HG03175 (cell line): ENCODE measurements around the gene SCRN2.

Source experiments
- ATAC-seq: cut with Tn5 transposase; IDR thresholded peaks from one replicate; pipeline ENCODE4 v1.9.1; 2021; ENCODE audit warnings: mild to moderate bottlenecking, moderate library complexity; ENCODE audit not compliant: unreplicated experiment

Gene SCRN2

DNA sequence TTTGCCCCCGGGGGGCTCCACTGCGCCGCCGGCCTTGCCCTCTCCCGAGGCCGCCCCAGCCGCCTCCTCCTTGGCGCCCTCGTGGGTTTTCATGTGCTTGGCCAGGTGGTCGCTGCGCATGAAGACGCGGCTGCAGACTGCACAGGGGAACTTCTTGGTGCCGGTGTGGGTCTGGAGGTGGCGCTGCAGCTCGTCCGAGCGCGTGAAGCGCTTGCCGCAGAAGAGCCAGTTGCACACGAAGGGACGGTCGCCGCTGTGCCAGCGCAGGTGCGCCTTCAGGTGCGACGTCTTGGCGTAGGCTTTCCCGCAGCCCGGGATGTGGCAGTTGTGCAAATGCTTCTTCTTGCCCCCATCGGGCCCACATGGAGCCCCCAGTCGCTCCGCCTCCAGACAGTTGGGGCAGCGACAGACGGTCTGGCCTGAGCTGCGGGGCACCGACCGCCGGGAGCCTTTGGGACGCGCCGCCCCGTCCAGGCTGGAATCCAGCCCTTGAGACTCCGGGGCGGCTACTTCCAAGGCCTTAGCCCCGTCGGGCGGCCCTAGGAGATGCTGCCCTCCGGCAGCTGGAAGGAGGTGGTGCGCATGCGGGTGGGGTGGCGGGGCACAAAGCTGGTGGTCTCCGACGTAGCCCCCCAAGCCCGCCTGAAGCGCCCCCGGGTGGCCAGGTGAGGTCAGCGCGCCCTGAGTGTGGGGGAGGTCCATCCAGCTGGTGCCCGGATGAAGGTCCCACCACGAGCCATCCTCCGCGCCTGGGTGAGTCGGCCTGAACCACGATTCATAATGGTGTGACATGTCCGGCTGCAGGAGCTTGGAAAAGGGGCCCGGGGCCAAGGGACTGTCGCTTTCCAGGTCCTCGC, 6.5 kb upstream of the SCRN2 start:
- ATAC-seq, result no peak

DNA sequence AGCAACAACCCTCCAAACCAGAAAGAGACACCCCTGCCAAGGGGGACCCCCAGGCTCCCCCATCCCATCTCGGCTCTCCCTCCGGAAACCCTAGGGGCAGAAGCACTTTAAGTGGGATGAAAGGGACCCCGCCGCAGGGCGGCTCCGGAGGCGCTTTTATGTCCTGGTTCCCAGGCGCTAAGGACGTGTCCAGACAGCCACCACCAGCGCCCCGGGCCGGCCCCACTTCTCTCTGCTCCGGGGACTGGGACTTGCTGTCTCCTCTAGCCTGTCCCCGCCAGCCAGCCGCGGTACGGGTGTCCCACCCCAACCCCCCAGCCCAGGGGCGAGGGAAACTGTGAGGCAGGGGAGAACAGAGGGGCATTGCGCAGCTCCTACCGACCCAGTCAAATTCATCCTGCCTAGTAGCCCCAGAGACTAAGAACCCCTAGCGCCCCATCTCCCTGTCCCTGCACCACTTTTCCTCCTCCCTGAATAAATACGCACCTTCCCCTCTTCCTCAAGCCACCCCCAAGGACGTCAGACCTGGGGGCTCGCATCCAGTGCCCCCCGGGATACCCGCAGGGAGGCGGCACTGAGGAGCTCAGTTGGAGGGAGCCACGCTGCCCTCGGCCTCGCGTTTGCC, 5.8 kb upstream of the SCRN2 start:
- ATAC-seq, result no peak

DNA sequence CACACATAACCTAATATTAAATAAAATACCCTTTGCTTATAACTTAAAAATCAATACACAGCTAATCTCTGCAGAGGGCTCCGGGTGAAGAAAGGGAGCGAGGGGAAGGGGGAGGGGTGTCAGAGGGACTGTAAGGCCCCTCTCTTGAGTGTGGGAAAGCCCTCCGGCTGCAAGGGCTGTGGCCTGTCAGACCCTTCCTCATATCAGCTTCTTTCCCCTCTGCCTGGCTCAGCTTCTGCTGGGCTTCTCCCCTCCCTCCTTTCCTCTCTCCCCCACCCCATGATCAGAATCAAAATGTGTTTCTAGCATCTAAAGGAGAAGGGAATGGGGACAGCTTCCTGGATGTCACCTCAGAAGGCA, 4.6 kb upstream of the SCRN2 start:
- no peak for ATAC-seq

DNA sequence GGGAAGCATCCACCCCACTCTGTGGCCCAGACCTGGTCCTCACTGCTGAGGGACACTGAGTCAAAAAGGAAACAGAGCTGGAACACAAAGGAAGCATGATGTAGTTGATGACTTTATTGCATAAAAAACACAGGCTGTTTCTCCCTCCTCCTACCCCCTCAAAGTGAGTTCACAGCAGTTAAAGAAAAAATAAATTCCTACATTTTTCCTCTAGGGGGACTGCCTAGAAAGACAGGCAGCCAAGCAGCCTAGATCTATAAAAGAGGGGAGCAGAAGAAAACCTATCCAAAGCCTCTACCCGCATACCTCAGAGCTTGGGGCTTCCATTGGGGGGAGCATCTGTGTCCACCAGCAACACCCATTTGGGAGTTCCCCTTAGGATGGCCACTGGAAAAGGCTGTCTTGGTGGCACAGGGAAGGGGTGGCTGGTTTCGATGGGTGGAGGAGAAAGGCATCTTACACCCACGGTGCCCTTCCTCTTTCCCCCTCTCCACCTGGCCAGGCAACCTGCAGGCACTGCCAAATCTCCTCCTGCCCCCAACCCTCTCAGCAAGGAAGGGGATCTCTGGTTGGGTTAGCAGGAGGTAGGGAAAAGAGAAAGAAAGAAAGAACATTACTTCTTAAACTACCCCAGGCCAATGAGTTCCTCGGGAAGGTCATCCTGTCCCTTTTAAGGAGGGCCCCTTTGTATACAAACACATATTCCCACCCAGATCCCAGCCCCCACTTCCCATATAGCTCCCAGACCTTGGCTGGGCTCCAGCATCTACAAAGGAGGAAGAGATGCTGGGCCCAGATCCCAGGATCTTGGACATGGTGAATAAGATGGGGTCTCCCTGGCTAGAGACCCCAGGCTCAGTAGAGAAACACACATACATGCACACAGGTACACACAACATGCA, 4.0 kb upstream of the SCRN2 start:
- no peak for ATAC-seq

DNA sequence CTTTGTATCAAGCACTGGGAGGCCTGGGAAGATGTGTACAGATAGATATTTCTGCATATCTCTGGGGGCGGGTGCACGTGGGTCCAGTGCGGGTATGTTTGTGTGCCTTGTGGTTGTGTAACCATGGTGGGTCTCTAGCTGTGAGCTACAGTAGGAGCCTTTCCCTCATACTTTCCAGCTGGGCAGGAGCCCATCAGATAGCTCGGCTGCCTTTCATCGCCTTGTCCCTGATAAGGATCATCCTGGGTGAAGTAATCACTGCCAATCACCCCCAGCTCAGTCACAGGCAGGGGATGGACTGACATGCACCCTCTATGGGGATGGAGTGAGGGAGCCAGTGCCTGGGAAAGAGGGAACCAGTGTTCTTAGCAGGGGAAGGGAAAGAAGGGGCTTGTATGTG, 3.2 kb upstream of the SCRN2 start:
- ATAC-seq, result no peak

DNA sequence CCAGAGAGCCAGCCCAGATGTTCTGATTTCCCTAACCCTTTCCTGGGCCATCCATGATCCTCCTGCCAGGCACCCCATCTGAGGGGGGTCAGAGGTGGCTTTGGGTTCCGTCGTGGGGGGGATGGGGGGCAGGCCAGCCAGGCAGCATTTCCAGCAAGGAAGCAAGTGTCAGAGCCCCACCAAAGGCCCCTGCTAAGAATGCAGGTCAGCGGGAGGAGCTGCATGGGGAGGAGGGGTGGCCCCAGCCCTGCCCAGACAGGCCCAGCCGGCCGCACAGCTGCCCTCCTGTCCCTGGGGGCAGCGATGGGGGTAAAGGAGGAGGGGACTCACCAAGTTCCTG, 2.3 kb upstream of the SCRN2 start:
- ATAC-seq, result no peak

DNA sequence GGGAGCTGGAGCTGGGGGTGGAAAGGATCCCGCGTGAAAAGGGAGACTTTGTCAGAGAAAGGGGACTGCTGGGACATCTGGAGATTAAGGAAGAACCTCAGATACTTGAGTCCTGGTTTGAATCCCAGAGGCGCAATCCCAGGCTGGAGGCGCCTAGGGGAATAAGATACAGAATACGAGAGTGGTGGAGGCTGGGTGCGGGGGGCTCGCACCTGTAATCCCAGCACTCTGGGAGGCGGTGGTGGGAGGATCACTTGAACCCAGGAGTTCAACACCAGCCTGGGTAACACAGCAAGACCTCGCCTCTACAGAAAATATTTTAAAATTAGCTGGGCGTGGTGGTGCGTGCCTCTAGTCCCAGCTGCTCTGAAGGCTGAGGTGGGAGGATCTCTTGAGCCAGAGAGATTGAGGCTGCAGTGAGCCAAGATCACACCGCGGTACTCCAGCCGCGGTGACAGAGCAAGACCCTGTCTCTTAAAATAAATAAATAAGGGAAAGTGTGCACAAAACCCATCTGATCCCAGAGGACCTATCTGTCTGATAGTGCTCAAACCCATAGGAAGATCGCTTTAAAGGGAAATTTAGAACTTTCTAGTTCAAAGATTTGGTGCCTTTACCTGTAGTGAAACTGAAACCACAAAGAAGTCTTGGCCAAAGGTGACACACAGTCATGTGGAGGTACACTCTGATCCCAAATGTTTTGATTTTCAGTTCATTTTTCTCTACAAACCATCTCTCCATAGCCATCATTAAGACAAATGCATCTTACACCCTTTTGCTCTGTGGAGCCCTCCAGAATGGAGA, 617 bp upstream of the SCRN2 start:
- no peak for ATAC-seq

DNA sequence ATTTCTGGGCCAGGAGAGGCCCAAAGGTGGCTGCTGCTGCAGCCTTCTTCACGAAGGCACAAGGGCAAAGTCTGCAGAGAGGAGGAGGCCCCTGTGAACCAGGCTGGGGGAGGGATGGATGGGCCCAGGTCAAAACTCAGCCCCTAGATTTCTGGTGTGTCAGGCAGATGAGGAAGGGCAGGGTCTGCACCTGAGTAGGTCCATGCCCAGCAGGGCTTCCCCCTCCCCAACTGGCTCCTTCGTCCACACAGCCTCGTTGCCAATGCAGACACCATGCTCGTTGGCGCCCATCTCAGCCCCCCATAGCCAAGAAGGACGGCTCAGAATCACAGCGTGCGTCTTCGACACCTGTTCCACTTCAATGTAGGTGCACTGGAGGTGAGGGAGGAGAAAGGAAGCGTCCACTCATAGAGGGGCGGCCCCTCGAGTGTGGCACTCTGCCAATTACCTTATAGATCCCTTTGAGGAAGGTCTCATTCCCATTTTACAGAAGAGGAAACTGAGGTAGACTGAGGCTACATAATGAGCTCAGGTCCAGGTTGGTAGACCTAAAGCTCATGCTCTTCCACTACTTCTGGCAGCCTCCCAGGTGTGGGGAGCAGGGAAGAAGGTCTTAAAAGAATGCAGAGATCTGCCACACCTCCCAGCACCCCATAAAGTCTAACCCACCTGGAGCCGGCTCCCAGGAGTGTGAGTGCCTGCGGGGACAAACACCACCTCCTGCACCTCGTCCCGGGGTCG, 902 bp downstream of the SCRN2 start:
- ATAC-seq, result no peak

DNA sequence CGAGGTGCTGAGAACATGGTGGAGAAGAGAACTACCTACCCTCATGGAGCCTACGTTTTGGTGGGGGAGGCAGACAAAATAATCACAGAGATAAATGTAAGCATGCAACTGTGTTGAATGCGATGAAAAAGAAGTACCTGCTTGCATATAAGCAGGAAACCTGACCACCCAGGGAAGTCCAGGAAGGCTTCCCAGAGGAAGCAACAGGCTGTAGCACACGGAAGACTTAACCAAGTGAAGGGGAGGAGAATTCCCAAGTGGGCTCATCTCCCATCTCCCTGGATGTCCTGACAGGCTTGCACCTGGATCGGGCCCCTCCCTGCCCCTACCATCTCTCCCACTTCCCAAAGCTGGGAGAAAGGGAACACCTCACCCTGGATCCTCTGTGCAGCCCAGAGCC, 2.0 kb downstream of the SCRN2 start:
- no peak for ATAC-seq

DNA sequence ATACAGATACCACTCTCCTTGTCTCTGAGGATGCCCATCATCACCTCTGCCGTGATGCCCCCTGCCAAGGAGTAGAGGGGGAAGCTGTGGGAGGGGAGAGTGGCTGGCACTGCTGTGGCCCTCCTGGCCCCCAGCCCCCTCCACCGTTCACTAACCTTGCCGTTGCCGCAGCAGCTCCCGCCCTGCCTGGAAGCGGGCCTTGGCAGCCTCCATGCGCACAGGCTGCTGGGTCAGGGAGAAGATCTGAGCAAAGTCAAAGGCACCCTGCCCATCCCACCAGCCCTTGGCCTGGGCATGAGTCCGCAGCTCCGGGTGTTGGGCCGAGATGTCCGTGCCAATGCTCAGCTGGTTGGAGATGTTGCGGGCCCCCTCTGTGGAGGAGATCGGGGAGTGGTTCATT, 2.4 kb downstream of the SCRN2 start:
- ATAC-seq, result no peak

DNA sequence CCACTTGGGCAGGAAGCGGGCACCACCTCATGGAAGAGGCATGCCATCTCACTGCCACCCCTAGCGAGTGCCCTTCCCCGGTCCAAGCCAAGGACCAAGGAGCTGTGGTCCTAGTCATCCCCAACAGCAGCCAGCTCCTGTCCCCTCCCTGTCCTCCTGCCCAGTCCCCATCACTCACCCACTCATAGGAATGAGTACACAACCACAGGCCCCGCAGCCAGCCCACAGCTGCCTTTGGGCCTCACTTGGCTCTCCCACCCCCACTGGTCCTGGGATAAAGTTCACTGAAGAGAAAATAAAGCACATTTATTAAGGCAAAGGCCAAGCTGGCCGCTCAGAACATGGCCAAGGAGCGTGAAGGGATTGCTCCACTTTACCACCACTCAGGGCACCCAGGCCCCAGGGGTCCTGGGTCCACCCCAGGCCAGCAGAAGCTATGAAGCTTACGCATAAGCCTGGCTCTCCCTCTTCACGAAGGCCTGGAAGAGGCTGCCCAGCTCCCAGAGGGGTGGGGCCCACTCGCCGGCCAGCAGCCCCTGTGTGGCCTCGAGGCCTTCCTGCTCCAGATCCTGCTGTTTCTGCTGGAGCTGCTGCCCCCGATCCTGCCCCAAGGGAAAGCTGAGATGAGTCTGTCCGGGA, 3.6 kb downstream of the SCRN2 start:
- ATAC-seq, result no peak

DNA sequence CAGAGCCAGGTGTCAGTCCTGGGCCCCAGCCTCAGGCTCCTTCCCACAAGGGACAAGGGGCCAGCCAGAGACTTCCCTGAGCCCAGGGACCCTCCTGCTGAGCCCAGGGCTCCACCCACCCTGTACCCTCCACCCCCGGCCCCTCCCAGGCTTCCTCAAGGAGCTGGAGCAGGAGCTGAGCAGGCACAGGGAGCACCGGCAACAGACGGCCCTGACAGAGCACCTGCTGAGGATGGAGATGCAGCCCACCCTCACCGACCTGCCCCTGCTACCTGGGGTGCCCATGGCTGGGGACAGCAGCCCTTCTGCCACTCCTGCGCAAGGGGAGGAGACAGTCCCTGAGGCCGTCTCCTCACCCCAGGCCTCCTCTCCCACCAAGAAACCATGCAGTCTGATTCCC, 4.5 kb downstream of the SCRN2 start:
- ATAC-seq, result no peak

DNA sequence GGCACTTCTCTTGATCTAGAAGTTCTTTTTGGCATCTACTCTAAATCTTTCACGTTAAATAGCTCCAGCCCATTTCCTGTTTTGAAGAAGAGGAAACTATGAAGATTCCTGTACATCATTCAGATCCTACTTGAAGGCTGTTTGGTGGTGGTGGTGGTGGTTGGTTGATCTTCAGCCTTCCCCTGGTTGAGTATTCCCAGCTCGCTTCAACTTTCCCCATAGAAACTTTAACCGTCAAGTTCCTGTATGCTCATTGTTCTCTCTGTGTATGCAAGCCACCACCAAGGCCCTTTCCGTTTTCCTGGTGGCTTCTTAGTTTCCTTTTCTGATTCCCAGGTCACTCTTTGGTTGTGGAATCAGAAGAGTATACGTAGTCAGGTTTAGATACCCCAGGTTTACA, 6.3 kb downstream of the SCRN2 start:
- ATAC-seq, result no peak

DNA sequence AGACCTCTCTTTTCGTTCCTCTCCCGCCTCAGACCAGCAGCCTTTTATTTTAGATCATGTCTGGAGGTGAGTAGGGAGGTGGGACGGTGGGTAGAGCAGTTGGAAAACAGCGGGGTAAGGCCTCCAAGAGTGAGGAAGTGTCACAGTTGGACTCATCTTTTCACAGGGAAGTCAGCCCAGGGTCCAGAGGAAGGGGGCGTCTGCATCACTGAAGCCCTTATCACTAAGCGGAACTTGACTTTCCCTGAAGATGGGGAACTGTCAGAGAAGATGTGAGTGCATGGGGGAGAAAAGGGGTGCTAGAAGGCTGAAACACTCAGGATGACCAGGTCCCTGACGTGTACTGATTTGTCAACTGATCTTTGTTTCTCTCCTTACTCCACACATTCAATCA, 9.1 kb downstream of the SCRN2 start:
- ATAC-seq, result no peak

DNA sequence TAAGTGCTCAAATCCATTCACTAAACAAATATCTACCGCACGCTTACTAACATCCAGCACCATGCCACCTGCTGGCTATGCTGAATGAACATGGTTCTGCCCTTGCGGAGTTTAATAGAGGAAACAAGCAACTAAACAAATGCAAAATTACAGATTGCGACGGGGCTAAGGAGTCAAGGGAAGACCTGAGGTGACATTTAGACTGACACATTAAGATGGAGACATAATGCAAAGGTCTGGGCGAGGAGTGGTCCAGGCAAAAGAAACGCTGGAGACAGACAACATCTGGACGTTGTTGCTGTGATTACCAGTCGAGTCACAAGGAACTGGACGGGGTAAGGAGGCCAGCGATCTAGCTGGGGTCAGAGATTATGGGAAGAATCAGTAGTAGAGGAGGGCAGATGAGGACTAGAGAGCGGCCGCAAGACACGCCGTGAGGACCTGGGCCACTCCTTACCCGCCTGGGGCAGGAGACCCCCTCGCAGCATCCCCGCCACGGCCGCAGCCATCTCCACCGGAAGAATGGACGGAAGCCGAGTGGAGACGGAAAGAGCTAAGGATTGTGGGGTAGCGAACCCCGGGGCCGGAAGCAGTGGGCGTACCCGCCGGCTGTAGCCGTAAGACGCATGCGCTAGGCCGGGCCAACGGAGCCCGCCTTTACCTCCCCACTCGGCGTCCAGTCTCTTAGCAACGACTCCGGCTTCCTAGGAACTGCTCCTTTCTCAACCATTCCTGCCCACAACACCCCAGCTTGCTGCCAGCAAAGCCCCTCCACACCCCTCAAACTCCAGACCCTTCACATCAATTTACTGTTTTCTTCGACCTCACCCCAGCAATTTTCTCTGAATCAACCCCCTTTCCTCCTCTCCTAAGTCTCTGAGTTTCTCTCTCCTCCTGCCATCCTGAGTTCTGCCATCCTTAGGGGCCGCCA, 9.8 kb downstream of the SCRN2 start, which contains the start of the genes LRRC46 and MRPL10:
LRRC46 (plus strand) TSS at position 668 of the 931 bp plus-strand sequence. CDS start 320 bp downstream, outside the sequence.
MRPL10 (minus strand) TSS at position 539 of the 931 bp plus-strand sequence; CDS start at position 509, 30 bp downstream.
- ATAC-seq, result peak; percentile 76

DNA sequence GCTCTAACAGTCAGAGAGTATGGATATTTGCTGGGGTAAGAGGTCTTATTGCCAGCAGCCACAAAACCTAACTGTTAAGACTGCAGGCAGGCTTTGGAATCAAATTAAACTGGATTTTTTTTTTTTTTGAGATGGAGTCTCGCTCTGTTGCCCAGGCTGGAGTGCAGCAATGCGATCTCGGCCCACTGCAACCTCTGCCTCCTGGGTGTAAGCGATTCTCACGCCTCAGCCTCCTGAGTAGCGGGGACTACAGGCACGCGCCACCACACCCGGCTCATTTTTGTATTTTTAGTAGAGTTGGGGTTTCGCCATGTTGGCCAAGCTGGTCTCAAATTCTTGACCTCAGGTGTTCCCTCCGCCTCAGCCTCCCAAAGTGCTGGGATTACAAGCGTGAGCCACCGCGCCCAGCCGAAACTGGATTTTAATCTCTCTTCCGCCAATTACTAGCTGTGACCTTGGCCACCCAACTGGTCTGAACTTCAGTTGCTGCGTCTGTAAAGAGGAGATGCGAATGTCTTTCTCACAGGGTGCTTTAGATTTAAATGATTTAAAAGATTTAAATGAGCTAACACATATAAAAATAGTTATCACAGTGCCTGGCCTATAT, 10.6 kb downstream of the SCRN2 start:
- no peak for ATAC-seq

DNA sequence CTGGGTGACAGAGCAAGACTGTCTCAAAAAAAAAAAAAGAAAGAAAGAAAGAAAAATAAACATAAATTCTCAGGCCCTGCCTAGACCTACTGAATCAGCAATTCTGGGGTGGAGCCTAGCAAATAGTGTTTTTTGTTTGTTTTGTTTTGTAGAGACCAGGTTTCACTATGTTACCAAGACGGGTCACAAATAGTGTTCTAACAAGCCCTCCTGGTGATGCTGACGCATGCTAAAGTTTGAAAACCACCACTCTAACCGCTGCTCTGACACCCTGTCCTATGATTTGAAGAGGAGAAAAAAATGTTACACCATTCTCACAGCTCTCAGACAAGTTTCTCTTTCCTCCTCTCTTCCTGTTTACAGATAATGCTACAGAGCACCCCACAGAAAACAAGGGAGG, 11.2 kb downstream of the SCRN2 start:
- no peak for ATAC-seq

DNA sequence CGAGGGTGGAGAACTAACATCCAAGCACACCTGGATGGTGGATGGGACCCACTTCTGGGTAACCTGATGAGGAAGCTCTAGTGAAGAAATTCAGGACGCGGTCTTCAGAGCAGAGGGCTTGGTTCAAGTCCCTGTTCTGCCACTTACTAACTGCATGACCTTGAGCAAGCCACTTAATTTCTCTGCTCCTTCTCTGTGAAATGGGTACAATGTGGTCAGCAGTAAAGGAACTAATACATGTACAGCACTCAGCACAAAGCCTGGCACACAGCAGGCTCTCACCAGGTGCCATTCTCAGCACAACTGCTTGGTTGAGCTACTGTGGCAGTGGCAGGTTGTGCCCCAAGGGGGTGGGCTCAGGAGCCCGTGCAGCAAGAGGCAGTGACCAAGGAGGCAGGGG, 17.6 kb downstream of the SCRN2 start:
- ATAC-seq, result no peak
